Mesenchymal stem cell (in vitro differentiated cells and primary cell): ENCODE measurements around the gene MLLT3.
A peak's percentile ranks its signal among the peaks of the same experiment; 100 is the strongest.

Source experiments
- DNase-seq: peaks from one replicate; pipeline ENCODE4 v3.0.0-alpha.2; 2013
- H2AFZ ChIP-seq: one replicate; pipeline ENCODE4 v1.6.1; 2013; ENCODE audit warnings: low read depth, mild to moderate bottlenecking, control low read depth, inconsistent platforms, low read length, moderate library complexity
- H2AK5ac ChIP-seq: 2 replicates; pipeline ENCODE4 v1.6.1; 2013; ENCODE audit warnings: low read length, moderate library complexity, mild to moderate bottlenecking, inconsistent platforms; ENCODE audit not compliant: severe bottlenecking
- H2BK120ac ChIP-seq: one replicate; pipeline ENCODE4 v1.6.1; 2013; ENCODE audit warnings: low read depth, mild to moderate bottlenecking, inconsistent platforms, low read length, moderate library complexity
- H2BK12ac ChIP-seq, 2 experiments: one replicate each; pipeline ENCODE4 v1.6.1; 2013; ENCODE audit warnings: inconsistent platforms in 2 of 2, low read length in 2 of 2, mild to moderate bottlenecking in 2 of 2, moderate library complexity in 2 of 2, control low read depth in 1 of 2
- H2BK15ac ChIP-seq: one replicate; pipeline ENCODE4 v1.6.1; 2013; ENCODE audit warnings: mild to moderate bottlenecking, low read depth, inconsistent platforms; ENCODE audit not compliant: poor library complexity, severe bottlenecking
- H2BK5ac ChIP-seq: 2 replicates; pipeline ENCODE4 v1.6.1; 2013; ENCODE audit warnings: low read depth, mild to moderate bottlenecking, low read length, control low read depth, inconsistent platforms; ENCODE audit not compliant: poor library complexity, severe bottlenecking
- H3K14ac ChIP-seq, 2 experiments: one replicate each; pipeline ENCODE4 v1.6.1; 2013; ENCODE audit warnings: inconsistent platforms in 2 of 2, low read length in 2 of 2, control low read depth in 1 of 2, mild to moderate bottlenecking in 1 of 2, moderate library complexity in 1 of 2
- H3K18ac ChIP-seq, 2 experiments: one replicate each; pipeline ENCODE4 v1.6.1; 2013; ENCODE audit warnings: inconsistent platforms in 2 of 2, low read length in 2 of 2, control low read depth in 1 of 2, low read depth in 1 of 2, mild to moderate bottlenecking in 1 of 2
- H3K23ac ChIP-seq, 2 experiments: one replicate each; pipeline ENCODE4 v1.6.1; 2013; ENCODE audit warnings: inconsistent platforms in 2 of 2, low read length in 2 of 2, mild to moderate bottlenecking in 2 of 2, moderate library complexity in 2 of 2, control low read depth in 1 of 2
- H3K27ac ChIP-seq: 2 replicates; pipeline ENCODE4 v1.5.1; 2013; ENCODE audit warnings: mild to moderate bottlenecking, moderate library complexity, low read length, control low read depth, inconsistent platforms; ENCODE audit not compliant: poor library complexity, severe bottlenecking
- H3K27me3 ChIP-seq, 2 experiments: 2 replicates each; pipeline versions ENCODE4 v1.6.1 to v1.7.0; 2013; ENCODE audit warnings: low read length in 2 of 2, mild to moderate bottlenecking in 2 of 2, moderate library complexity in 2 of 2, control low read depth in 1 of 2, inconsistent platforms in 1 of 2; ENCODE audit not compliant: control insufficient read depth in 1 of 2, insufficient read depth in 1 of 2
- H3K36me3 ChIP-seq, 2 experiments: 2 replicates each; pipeline versions ENCODE4 v1.6.1 to v1.7.0; 2013; ENCODE audit warnings: low read length in 2 of 2, control low read depth in 1 of 2, inconsistent platforms in 1 of 2, low read depth in 1 of 2, mild to moderate bottlenecking in 1 of 2; ENCODE audit not compliant: insufficient read depth in 2 of 2, control insufficient read depth in 1 of 2
- H3K4ac ChIP-seq, 2 experiments: one replicate each; pipeline ENCODE4 v1.6.1; 2013; ENCODE audit warnings: inconsistent platforms in 2 of 2, low read length in 2 of 2, mild to moderate bottlenecking in 2 of 2, moderate library complexity in 2 of 2, control low read depth in 1 of 2, low read depth in 1 of 2
- H3K4me1 ChIP-seq: 2 replicates; pipeline ENCODE4 v1.6.1; 2013; ENCODE audit warnings: low read depth, low read length, control low read depth; ENCODE audit not compliant: control insufficient read depth, insufficient read depth
- H3K4me2 ChIP-seq: 2 replicates; pipeline ENCODE4 v1.6.1; 2013; ENCODE audit warnings: low read length, mild to moderate bottlenecking, inconsistent platforms; ENCODE audit not compliant: poor library complexity, severe bottlenecking
- H3K4me3 ChIP-seq, 2 experiments: 2 replicates each; pipeline versions ENCODE4 v1.5.1 to v1.7.0; 2013; ENCODE audit warnings: low read length in 2 of 2, mild to moderate bottlenecking in 2 of 2, control low read depth in 1 of 2, low read depth in 1 of 2; ENCODE audit not compliant: insufficient read depth in 1 of 2
- H3K79me1 ChIP-seq: replicated peaks from 2 replicates; pipeline ENCODE4 v1.6.1; 2013; ENCODE audit warnings: mild to moderate bottlenecking, control low read depth, low read length, inconsistent platforms; ENCODE audit not compliant: poor library complexity, severe bottlenecking
- H3K9ac ChIP-seq: 2 replicates; pipeline ENCODE4 v1.7.0; 2013; ENCODE audit warnings: mild to moderate bottlenecking, low read length, moderate library complexity
- H3K9me3 ChIP-seq: 2 replicates; pipeline ENCODE4 v1.7.0; 2013; ENCODE audit warnings: mild to moderate bottlenecking, low read length; ENCODE audit not compliant: control insufficient read depth
- H4K8ac ChIP-seq: one replicate; pipeline ENCODE4 v1.6.1; 2013; ENCODE audit warnings: inconsistent platforms, mild to moderate bottlenecking, low read length, moderate library complexity
- H4K91ac ChIP-seq: one replicate; pipeline ENCODE4 v1.6.1; 2013; ENCODE audit warnings: mild to moderate bottlenecking, low read length, inconsistent platforms
- WGBS: methylation state at CpG from one replicate; pipeline ENCODE4 v1.1.7; 2013; ENCODE audit warnings: mixed read lengths; 5-methylcytosine and 5-hydroxymethylcytosine counted together

The MLLT3 gene

GRCh38 chr9:20557890-20558565 lies 64.3 kb downstream of the MLLT3 start:
- Histone ChIP-seq H3K27ac (peak overlapping the region; percentile 37), H2BK15ac (no peak overlapping the region), H3K4me2 (no peak overlapping the region), H2BK5ac (no peak overlapping the region), H3K14ac (no peak overlapping the region), H3K9ac (peak overlapping the region; percentile 80), H4K91ac (no peak overlapping the region), H4K8ac (no peak overlapping the region), H2AFZ (no peak overlapping the region), H3K9me3 (no peaks in the 10 kb centered on the region), H3K4ac (peak overlapping the region in 1 of 2 experiments; percentile 73), H3K4me1 (peaks cover 4% of the 10 kb centered on the region), H2BK120ac (no peak overlapping the region), H3K23ac (no peak overlapping the region), H2BK12ac (no peak overlapping the region), H3K4me3 (peak overlapping the region in 1 of 2 experiments; percentile 44), H3K18ac (no peak overlapping the region), H3K27me3 (no peaks in the 10 kb centered on the region), H3K79me1 (peaks cover 7% of the 10 kb centered on the region), H3K36me3 (no peaks in the 10 kb centered on the region), H2AK5ac (no peak overlapping the region)
- WGBS: 37% methylated on average over 3 of the region's 5 CpGs
- no peak for DNase-seq

- Histone ChIP-seq H3K18ac (no peak overlapping the region), H2BK120ac (no peak overlapping the region)
- 100% methylated on average over 1 of the region's 1 CpG for WGBS
These were observed 65.0 kb downstream of the MLLT3 start for GRCh38 chr9:20557285-20557684.

GRCh38 chr9:20553558-20554149 lies 68.6 kb downstream of the MLLT3 start:
- Histone ChIP-seq H2AK5ac (no peak overlapping the region), H2BK15ac (no peak overlapping the region), H3K36me3 (no peaks in the 10 kb centered on the region), H4K8ac (no peak overlapping the region), H3K14ac (no peak overlapping the region), H3K9ac (no peak overlapping the region), H3K4ac (no peak overlapping the region), H3K4me1 (peaks cover 7% of the 10 kb centered on the region), H4K91ac (no peak overlapping the region), H3K4me3 (no peak overlapping the region), H2BK120ac (no peak overlapping the region), H2BK12ac (no peak overlapping the region), H3K79me1 (peaks cover 7% of the 10 kb centered on the region), H2BK5ac (no peak overlapping the region), H3K9me3 (no peaks in the 10 kb centered on the region), H3K18ac (no peak overlapping the region), H3K27ac (no peak overlapping the region), H3K23ac (no peak overlapping the region), H2AFZ (no peak overlapping the region), H3K4me2 (no peak overlapping the region), H3K27me3 (no peaks in the 10 kb centered on the region)
- no peak for DNase-seq
- 77% methylated on average over 1 of the region's 1 CpG for WGBS

More at GRCh38 chr9:20557285-20557684, 65.0 kb downstream of the MLLT3 start:
- Histone ChIP-seq H3K4me1 (peaks cover 4% of the 10 kb centered on the region), H3K9me3 (no peaks in the 10 kb centered on the region), H4K8ac (no peak overlapping the region), H2BK5ac (no peak overlapping the region), H3K27me3 (no peaks in the 10 kb centered on the region), H2BK12ac (no peak overlapping the region), H3K79me1 (peaks cover 7% of the 10 kb centered on the region), H3K36me3 (no peaks in the 10 kb centered on the region), H3K4me2 (no peak overlapping the region), H3K27ac (no peak overlapping the region), H3K4ac (no peak overlapping the region), H2AK5ac (no peak overlapping the region), H2BK15ac (no peak overlapping the region), H2AFZ (no peak overlapping the region), H3K14ac (no peak overlapping the region), H4K91ac (no peak overlapping the region), H3K4me3 (no peak overlapping the region), H3K9ac (no peak overlapping the region), H3K23ac (no peak overlapping the region)
- no peak for DNase-seq

- Histone ChIP-seq H4K91ac (no peak overlapping the region), H3K4me1 (peaks cover 5% of the 10 kb centered on the region), H3K36me3 (no peaks in the 10 kb centered on the region), H3K27me3 (no peaks in the 10 kb centered on the region), H3K4me3 (no peak overlapping the region), H2AK5ac (peak overlapping the region; percentile 57), H3K9me3 (no peaks in the 10 kb centered on the region), H3K79me1 (peaks cover 11% of the 10 kb centered on the region), H2BK12ac (no peak overlapping the region), H3K4ac (peak overlapping the region in 1 of 2 experiments; percentile 51), H2AFZ (no peak overlapping the region), H3K27ac (peak overlapping the region; percentile 11), H3K23ac (no peak overlapping the region), H3K9ac (no peak overlapping the region), H3K14ac (no peak overlapping the region), H3K4me2 (no peak overlapping the region), H2BK120ac (no peak overlapping the region), H2BK15ac (no peak overlapping the region), H4K8ac (no peak overlapping the region), H2BK5ac (no peak overlapping the region), H3K18ac (no peak overlapping the region)
- DNase-seq: peak; percentile 16
- 90% methylated on average over 3 of the region's 3 CpGs for WGBS
These were observed 69.3 kb downstream of the MLLT3 start for GRCh38 chr9:20552874-20553557.
